K562 (cell line): ENCODE results near the gene SLC22A23. TPM values are rescaled to one million over a fixed set of nuclear protein-coding genes. Genes with fewer than 3 reads are reported as not detected.

Experiments
- BMI1 ChIP-seq: fragments of 150-350 bp; IDR thresholded peaks from 2 replicates; pipeline ENCODE4 v1.6.1; 2014; ENCODE audit warnings: low read length
- CHD1 ChIP-seq: fragments of 200-600 bp; sonication (generic); IDR thresholded peaks from one replicate; pipeline ENCODE4 v1.6.1; 2012; ENCODE audit warnings: mild to moderate bottlenecking, moderate library complexity, low read length, inconsistent platforms
- EP300 ChIP-seq: IDR thresholded peaks from 2 replicates; pipeline ENCODE4 v1.6.1; 2012; ENCODE audit warnings: low read length, improper control_type of control experiment
- FOXJ2 ChIP-seq: fragments of 200-800 bp; sonication (Bioruptor generic); IDR thresholded peaks from 2 replicates; pipeline ENCODE4 v1.6.1; 2016; ENCODE audit warnings: missing genetic modification characterization, missing compliant biosample characterization
- GTF2F1 ChIP-seq: IDR thresholded peaks from 2 replicates; pipeline ENCODE4 v1.6.1; 2011; ENCODE audit warnings: low read depth, low read length, improper control_type of control experiment
- KAT8 ChIP-seq: fragments of 450-650 bp; IDR thresholded peaks from 2 replicates; pipeline ENCODE4 v1.6.1; 2016; ENCODE audit warnings: low read depth, mild to moderate bottlenecking
- MCM2 ChIP-seq: fragments of 450-650 bp; IDR thresholded peaks from 2 replicates; pipeline ENCODE4 v1.6.1; 2017; ENCODE audit warnings: low read depth, mild to moderate bottlenecking
- NFE2L1 ChIP-seq: fragments of 450-650 bp; IDR thresholded peaks from 2 replicates; pipeline ENCODE4 v1.6.1; 2016; ENCODE audit warnings: missing genetic modification characterization, low read depth, mild to moderate bottlenecking, missing compliant biosample characterization, moderate library complexity, borderline replicate concordance
- NUFIP1 ChIP-seq: fragments of 450-650 bp; IDR thresholded peaks from 2 replicates; pipeline ENCODE4 v1.6.1; 2018; ENCODE audit not compliant: partially characterized antibody
- PURB ChIP-seq: sonication (generic); formaldehyde crosslinking; IDR thresholded peaks from 2 replicates; pipeline ENCODE4 v1.9.0; 2021; ENCODE audit warnings: low read depth, mild to moderate bottlenecking, missing genetic modification reagents
- PYGO2 ChIP-seq: fragments of 450-650 bp; IDR thresholded peaks from 2 replicates; pipeline ENCODE4 v1.6.1; 2016; ENCODE audit warnings: mild to moderate bottlenecking, missing genetic modification characterization, moderate library complexity, missing compliant biosample characterization
- RAD21 ChIP-seq, 2 experiments: fragments of 250-450 bp in 1 of 2; fragments of 450-650 bp in 1 of 2; sonication (Bioruptor Pico) in 1 of 2; formaldehyde crosslinking in 1 of 2; IDR thresholded peaks in 1 of 2; conservative IDR thresholded peaks in 1 of 2; 2 replicates each; pipeline versions ENCODE4 v1.4.0 to v1.8.0; 2020 to 2022; ENCODE audit warnings: mild to moderate bottlenecking in 2 of 2, moderate library complexity in 1 of 2
- RBM39 ChIP-seq: fragments of 200-400 bp; formaldehyde crosslinking; optimal IDR thresholded peaks from 2 replicates; pipeline ENCODE3; 2018; ENCODE audit warnings: low read depth, low read length
- ZNF41 ChIP-seq: fragments of 250-450 bp; sonication (Bioruptor Pico); conservative IDR thresholded peaks from 2 replicates; pipeline ENCODE4 v1.4.0; 2020; ENCODE audit warnings: mild to moderate bottlenecking
- ZNF76 ChIP-seq: fragments of 250-450 bp; sonication (Bioruptor Pico); IDR thresholded peaks from 2 replicates; pipeline ENCODE4 v1.4.0; 2020; ENCODE audit warnings: mild to moderate bottlenecking, moderate library complexity, borderline replicate concordance
- ZNF780A ChIP-seq: fragments of 250-450 bp; sonication (Bioruptor Pico); IDR thresholded peaks from 2 replicates; pipeline ENCODE4 v1.5.0; 2021; ENCODE audit warnings: mild to moderate bottlenecking
- polyA plus RNA-seq, 8 experiments: library from polyadenylated mRNA; depleted of rRNA in 4 of 8; stranded (reverse) in 5 of 8; unstranded in 3 of 8; fragments of >200 nt; fragmentation: Nextera tagmentation in 2 of 8; fragmentation: Illumina TruSeq in 1 of 8; extraction: Ambion mirVana in 2 of 8; extraction: Trizol in 1 of 8; gene quantifications; 2 replicates each; pipeline versions ENCODE4 v1.2.1 to v1.2.3, GENCODE V29; 2011 to 2014; ENCODE audit warnings: inconsistent platforms in 1 of 8, missing spikeins in 1 of 8
- total RNA-seq, 7 experiments: library from RNA; depleted of rRNA in 6 of 7; stranded (reverse); fragments of >200 nt in 6 of 7; fragmentation: Illumina TruSeq in 2 of 7; extraction: Trizol in 2 of 7; gene quantifications; 2 replicates each; pipeline versions ENCODE4 v1.2.1 to v1.2.3, GENCODE V29; 2011 to 2021; ENCODE audit warnings: low replicate concordance in 1 of 7
- TF ChIP-seq, protein P1 (sequence below): sonication (generic); formaldehyde crosslinking; IDR thresholded peaks from 2 replicates; pipeline ENCODE4 v1.8.0; 2022; ENCODE audit warnings: missing genetic modification reagents, mild to moderate bottlenecking, moderate library complexity, borderline replicate concordance
- TF ChIP-seq, protein P2 (sequence below): fragments of 250-450 bp; sonication (Bioruptor Pico); IDR thresholded peaks from 2 replicates; pipeline ENCODE4 v1.4.0; 2020
- TF ChIP-seq, protein P3 (sequence below): IDR thresholded peaks from 2 replicates; pipeline ENCODE4 v1.6.1; 2011; ENCODE audit not compliant: insufficient read length; ENCODE audit errors: extremely low read depth
- TF ChIP-seq, protein P4 (sequence below), 2 experiments: fragments of 200-800 bp in 1 of 2; sonication (Bioruptor generic) in 1 of 2; sonication (generic) in 1 of 2; formaldehyde crosslinking in 1 of 2; IDR thresholded peaks in 1 of 2; conservative IDR thresholded peaks in 1 of 2; 2 replicates each; pipeline versions ENCODE4 v1.5.0 to v1.6.1; 2016 to 2020; ENCODE audit warnings: missing compliant biosample characterization in 1 of 2, missing genetic modification characterization in 1 of 2, missing genetic modification reagents in 1 of 2
- TF ChIP-seq, protein P5 (sequence below), 3 experiments: fragments of 200-800 bp in 1 of 3; sonication (Bioruptor generic) in 1 of 3; sonication (generic) in 1 of 3; formaldehyde crosslinking in 1 of 3; IDR thresholded peaks; 2 replicates each; pipeline versions ENCODE4 v1.6.1 to v1.8.0; 2016 to 2022; ENCODE audit warnings: mild to moderate bottlenecking in 2 of 3, missing compliant biosample characterization in 2 of 3, missing genetic modification characterization in 2 of 3, missing genetic modification reagents in 1 of 3

SLC22A23 gene
- total and polyA plus RNA-seq, 9 of the 15 experiments (the other 6 are each of a cell fraction or from before 2014, with no cell fraction given), result 0.30 to 8.7 (median 2.5) TPM

DNA sequence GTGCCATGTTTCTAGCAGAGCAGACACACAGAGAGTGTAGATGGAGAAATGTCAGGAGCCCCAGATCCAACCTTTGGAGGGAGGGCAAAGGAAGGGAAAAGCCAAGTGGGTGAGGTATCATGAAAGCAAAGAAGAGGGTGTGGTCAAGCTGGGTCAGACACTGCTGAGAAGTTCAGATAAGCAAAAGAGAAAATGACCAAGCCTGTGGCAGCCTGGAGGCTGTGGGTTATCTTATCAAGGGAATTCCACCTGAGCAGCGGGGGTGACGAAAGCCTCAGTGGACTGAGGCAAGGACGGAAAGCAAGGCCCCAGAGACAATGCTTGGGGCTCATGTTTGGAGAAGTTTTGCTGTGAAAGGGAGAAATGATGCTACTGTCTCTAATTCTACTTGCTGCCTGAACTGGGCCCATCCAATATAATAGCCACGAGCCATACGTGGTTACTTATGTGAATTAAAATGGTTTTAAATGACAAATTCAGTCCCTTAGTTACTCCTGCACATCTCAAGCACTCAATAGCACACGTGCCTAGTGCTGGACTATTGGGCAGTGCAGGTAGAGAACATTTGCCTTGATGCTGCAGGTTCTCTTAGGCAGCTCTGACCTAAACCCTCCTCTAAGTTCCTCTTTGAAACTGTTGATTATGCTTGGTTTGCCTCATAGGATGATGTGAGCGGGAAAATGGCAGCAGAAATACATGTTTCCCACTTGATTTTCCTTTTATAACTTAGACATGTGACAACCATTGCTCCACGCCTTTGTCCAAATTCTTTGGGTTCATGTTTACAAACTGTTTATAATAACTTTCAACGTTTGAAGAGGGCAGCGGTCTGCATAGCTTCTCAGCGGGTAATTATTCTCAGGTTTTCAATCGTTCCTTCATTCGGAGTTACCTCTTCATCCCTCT, 63.7 kb downstream of the SLC22A23 start (continued):
- peak; percentile 83 for TF ChIP-seq FOXJ2 (tag)
- TF ChIP-seq CHD1, result no peak
- no peak for TF ChIP-seq PURB (CRISPR knock-in tag)
- TF ChIP-seq, protein P1, sequence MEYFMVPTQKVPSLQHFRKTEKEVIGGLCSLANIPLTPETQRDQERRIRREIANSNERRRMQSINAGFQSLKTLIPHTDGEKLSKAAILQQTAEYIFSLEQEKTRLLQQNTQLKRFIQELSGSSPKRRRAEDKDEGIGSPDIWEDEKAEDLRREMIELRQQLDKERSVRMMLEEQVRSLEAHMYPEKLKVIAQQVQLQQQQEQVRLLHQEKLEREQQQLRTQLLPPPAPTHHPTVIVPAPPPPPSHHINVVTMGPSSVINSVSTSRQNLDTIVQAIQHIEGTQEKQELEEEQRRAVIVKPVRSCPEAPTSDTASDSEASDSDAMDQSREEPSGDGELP (CRISPR knock-in tag), result peak; percentile 97
- no peak for TF ChIP-seq BMI1
- TF ChIP-seq, protein P2, sequence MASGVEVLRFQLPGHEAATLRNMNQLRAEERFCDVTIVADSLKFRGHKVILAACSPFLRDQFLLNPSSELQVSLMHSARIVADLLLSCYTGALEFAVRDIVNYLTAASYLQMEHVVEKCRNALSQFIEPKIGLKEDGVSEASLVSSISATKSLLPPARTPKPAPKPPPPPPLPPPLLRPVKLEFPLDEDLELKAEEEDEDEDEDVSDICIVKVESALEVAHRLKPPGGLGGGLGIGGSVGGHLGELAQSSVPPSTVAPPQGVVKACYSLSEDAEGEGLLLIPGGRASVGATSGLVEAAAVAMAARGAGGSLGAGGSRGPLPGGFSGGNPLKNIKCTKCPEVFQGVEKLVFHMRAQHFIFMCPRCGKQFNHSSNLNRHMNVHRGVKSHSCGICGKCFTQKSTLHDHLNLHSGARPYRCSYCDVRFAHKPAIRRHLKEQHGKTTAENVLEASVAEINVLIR (CRISPR knock-in tag), result no peak; the same call in none of the 2 replicates
- TF ChIP-seq ZNF76 (CRISPR knock-in tag), result no peak; the same call in 1 of the 2 replicates
- TF ChIP-seq RAD21 (CRISPR knock-in tag; conservative IDR thresholded peaks at IDR 0.05 in 1 of 2, IDR thresholded peaks at IDR 0.05 in 1 of 2), result peak; percentile 41 to 48; a peak in 3 of 4 replicates
- TF ChIP-seq NUFIP1, result peak; percentile 62
- TF ChIP-seq MCM2, result no peak
- TF ChIP-seq KAT8, result no peak
- TF ChIP-seq ZNF780A (CRISPR knock-in tag), result no peak
- TF ChIP-seq, protein P3, sequence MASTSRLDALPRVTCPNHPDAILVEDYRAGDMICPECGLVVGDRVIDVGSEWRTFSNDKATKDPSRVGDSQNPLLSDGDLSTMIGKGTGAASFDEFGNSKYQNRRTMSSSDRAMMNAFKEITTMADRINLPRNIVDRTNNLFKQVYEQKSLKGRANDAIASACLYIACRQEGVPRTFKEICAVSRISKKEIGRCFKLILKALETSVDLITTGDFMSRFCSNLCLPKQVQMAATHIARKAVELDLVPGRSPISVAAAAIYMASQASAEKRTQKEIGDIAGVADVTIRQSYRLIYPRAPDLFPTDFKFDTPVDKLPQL, result no peak
- peak; percentile 99 for TF ChIP-seq EP300
- no peak for TF ChIP-seq RBM39
- TF ChIP-seq, protein P4, sequence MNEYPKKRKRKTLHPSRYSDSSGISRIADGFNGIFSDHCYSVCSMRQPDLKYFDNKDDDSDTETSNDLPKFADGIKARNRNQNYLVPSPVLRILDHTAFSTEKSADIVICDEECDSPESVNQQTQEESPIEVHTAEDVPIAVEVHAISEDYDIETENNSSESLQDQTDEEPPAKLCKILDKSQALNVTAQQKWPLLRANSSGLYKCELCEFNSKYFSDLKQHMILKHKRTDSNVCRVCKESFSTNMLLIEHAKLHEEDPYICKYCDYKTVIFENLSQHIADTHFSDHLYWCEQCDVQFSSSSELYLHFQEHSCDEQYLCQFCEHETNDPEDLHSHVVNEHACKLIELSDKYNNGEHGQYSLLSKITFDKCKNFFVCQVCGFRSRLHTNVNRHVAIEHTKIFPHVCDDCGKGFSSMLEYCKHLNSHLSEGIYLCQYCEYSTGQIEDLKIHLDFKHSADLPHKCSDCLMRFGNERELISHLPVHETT (CRISPR knock-in tag; conservative IDR thresholded peaks at IDR 0.05 in 1 of 2, IDR thresholded peaks at IDR 0.05 in 1 of 2), result peak in 1 of 2 experiments; percentile 86; a peak in 2 of 4 replicates
- TF ChIP-seq, protein P5, sequence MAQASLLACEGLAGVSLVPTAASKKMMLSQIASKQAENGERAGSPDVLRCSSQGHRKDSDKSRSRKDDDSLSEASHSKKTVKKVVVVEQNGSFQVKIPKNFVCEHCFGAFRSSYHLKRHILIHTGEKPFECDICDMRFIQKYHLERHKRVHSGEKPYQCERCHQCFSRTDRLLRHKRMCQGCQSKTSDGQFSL (CRISPR knock-in tag; IDR thresholded peaks at IDR 0.05), result 0 out of 2 replicates have a peak, but pooled peaks have one; percentile 26
- TF ChIP-seq, protein P5 (tag; IDR thresholded peaks at IDR 0.05), result peak in 1 of 2 experiments; percentile 58; a peak in 1 of 4 replicates
- TF ChIP-seq NFE2L1 (tag), result no peak
- no peak for TF ChIP-seq ZNF41 (CRISPR knock-in tag)
- peak; percentile 69 for TF ChIP-seq PYGO2 (tag)
- no peak for TF ChIP-seq GTF2F1
